ENCODE measurements around the gene SH3D21.

Gene SH3D21

DNA sequence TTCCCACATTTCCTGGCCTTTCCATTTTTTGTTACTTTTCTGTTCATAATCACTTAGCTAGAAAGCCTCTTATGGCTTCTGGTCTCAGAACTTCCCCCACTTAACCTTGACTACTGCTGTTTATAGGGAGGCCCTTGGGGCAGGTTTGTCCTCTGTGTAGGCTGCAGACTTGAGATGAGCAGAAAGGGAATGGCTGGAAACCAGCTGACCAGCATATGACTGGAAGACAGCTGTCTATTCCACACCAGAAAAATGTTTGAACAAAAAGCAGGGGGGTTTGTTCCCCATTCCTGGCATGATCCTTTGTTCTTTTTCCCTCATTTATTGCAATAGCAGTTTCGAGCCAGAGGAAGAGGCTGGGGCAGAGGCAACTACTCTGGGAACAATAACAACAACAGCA lies 4.9 kb upstream of the SH3D21 start:
- no peaks in the 10 kb centered on the region for H4K20me1 ChIP-seq (ENCODE audit: insufficient read depth, low read length)

DNA sequence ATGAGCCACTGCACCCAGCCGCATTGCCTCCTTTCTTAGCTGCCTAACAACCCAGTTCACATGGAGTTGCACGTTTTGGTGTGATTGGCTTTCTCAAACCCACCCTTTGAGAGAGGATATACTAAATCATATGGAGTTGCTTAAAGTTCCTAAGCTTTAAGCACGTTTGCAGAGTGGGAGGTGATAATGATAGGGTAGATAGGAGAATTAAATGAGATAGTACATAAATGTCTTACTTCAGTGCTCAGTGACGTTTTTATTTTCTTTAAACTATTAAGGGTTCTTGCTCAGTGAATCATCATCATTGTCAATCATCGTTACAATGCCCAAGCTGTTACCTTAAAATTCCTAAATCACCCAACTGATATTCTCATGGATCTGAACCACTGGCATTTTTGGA lies 2.9 kb upstream of the SH3D21 start:
- H2AFZ ChIP-seq (ENCODE audit: low read depth, low read length) = no peak overlapping the region
- peak overlapping the region; percentile 96; the same call in 1 of the 2 replicates for H3K4me2 ChIP-seq (ENCODE audit: low read length)
- H3K4me1 ChIP-seq (ENCODE audit: low read length) = peaks cover 67% of the 10 kb centered on the region
- no peaks in the 10 kb centered on the region for H3K9me3 ChIP-seq (ENCODE audit: insufficient read depth, low read length)
- peaks cover 23% of the 10 kb centered on the region for H3K79me2 ChIP-seq (ENCODE audit: low read length)
- peaks cover 6% of the 10 kb centered on the region; the same call in 1 of the 2 replicates for H4K20me1 ChIP-seq (ENCODE audit: insufficient read depth, low read length)
- no peaks in the 10 kb centered on the region for H3K27me3 ChIP-seq (ENCODE audit: low read depth, low read length)
- H3K9ac ChIP-seq (ENCODE audit: low read length) = peak overlapping the region; percentile 87; the same call in 1 of the 2 replicates
- TF ChIP-seq EZH2phosphoT487 (IDR thresholded peaks at IDR 0.05; ENCODE audit: low read depth) = no peak
- TF ChIP-seq, protein P1, sequence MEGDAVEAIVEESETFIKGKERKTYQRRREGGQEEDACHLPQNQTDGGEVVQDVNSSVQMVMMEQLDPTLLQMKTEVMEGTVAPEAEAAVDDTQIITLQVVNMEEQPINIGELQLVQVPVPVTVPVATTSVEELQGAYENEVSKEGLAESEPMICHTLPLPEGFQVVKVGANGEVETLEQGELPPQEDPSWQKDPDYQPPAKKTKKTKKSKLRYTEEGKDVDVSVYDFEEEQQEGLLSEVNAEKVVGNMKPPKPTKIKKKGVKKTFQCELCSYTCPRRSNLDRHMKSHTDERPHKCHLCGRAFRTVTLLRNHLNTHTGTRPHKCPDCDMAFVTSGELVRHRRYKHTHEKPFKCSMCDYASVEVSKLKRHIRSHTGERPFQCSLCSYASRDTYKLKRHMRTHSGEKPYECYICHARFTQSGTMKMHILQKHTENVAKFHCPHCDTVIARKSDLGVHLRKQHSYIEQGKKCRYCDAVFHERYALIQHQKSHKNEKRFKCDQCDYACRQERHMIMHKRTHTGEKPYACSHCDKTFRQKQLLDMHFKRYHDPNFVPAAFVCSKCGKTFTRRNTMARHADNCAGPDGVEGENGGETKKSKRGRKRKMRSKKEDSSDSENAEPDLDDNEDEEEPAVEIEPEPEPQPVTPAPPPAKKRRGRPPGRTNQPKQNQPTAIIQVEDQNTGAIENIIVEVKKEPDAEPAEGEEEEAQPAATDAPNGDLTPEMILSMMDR (IDR thresholded peaks at IDR 0.05; ENCODE audit: low read depth, low read length) = no peak
- H3K27ac ChIP-seq (ENCODE audit: low read length) = peak overlapping the region; percentile 100
- no peak overlapping the region for H3K4me3 ChIP-seq (ENCODE audit: low read length)
- peaks cover 23% of the 10 kb centered on the region for H3K36me3 ChIP-seq (replicated peaks; ENCODE audit: low read depth, low read length)

More for the DNA sequence above, 4.9 kb upstream of the SH3D21 start:
- Histone ChIP-seq H3K36me3 (replicated peaks; ENCODE audit: low read depth, low read length) (peaks cover 26% of the 10 kb centered on the region), H3K9me3 (ENCODE audit: insufficient read depth, low read length) (no peaks in the 10 kb centered on the region), H2AFZ (ENCODE audit: low read depth, low read length) (no peak overlapping the region), H3K4me1 (ENCODE audit: low read length) (peaks cover 61% of the 10 kb centered on the region), H3K4me3 (ENCODE audit: low read length) (no peak overlapping the region), H3K4me2 (ENCODE audit: low read length) (no peak overlapping the region), H3K27me3 (ENCODE audit: low read depth, low read length) (no peaks in the 10 kb centered on the region), H3K79me2 (ENCODE audit: low read length) (peaks cover 4% of the 10 kb centered on the region), H3K9ac (ENCODE audit: low read length) (no peak overlapping the region), H3K27ac (ENCODE audit: low read length) (peak overlapping the region; percentile 60; the same call in 1 of the 2 replicates)
- no peak for TF ChIP-seq EZH2phosphoT487 (IDR thresholded peaks at IDR 0.05; ENCODE audit: low read depth)
- TF ChIP-seq, protein P1 (IDR thresholded peaks at IDR 0.05; ENCODE audit: low read depth, low read length) = no peak

DNA sequence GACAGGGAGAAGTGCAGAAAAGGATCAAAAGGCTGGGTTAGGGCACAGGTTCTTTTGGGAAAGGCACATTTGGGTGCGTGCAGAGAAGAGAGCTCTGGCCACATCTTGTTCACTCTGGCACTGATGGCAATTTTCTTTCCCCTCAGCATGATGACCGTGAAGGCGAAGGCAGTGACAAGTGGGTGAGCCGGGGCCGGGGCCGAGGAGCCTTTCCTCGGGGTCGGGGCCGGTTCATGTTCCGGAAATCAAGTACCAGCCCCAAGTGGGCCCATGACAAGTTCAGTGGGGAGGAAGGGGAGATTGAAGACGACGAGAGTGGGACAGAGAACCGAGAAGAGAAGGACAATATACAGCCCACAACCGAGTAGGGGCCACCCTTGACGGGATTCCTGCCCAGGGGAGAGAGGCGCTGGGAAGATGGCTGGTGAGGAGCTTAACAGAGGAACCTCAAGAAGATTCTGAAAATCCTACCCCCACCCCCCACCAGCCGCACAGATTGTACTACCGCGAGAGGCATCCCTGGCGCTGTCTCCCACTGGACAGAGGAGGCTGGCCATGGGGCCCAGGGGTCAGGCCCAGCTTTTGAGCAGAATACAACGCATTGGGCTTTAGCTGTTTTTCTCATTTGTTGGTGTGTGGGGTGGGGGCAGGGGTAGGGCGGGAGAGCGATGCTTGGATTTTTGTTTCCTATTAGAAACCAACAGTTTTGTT lies 2.4 kb upstream of the SH3D21 start:
- Histone ChIP-seq H3K9me3 (ENCODE audit: insufficient read depth, low read length) (no peaks in the 10 kb centered on the region), H4K20me1 (ENCODE audit: insufficient read depth, low read length) (peaks cover 6% of the 10 kb centered on the region; the same call in 1 of the 2 replicates), H3K36me3 (replicated peaks; ENCODE audit: low read depth, low read length) (peaks cover 26% of the 10 kb centered on the region), H3K4me3 (ENCODE audit: low read length) (no peak overlapping the region), H2AFZ (ENCODE audit: low read depth, low read length) (no peak overlapping the region), H3K27me3 (ENCODE audit: low read depth, low read length) (no peaks in the 10 kb centered on the region), H3K4me1 (ENCODE audit: low read length) (peaks cover 67% of the 10 kb centered on the region), H3K4me2 (ENCODE audit: low read length) (peak overlapping the region; percentile 96), H3K27ac (ENCODE audit: low read length) (peak overlapping the region; percentile 100), H3K79me2 (ENCODE audit: low read length) (peaks cover 27% of the 10 kb centered on the region), H3K9ac (ENCODE audit: low read length) (peak overlapping the region; percentile 87; the same call in 1 of the 2 replicates)
- TF ChIP-seq EZH2phosphoT487 (IDR thresholded peaks at IDR 0.05; ENCODE audit: low read depth) = no peak
- TF ChIP-seq, protein P1 (IDR thresholded peaks at IDR 0.05; ENCODE audit: low read depth, low read length) = no peak

DNA sequence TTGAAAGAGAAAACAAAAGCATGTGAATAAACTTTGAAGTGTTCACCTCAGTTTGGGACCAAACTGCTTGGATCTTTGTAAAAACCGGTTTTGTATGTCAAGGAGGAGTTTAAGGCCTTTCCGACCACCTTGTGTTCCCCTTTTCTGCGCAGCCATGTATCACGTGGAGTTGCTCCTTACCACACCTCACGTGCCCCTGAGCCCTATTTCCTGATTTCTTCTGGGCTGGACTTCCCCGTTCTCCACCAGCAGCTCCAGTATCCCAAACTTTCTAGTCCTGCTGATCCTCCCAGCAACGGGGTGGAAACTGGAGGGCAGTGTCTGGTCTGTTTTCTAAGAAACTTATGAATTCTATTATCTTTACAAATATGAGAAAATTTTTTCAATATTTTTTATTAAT lies 1.6 kb upstream of the SH3D21 start:
- Histone ChIP-seq H3K9ac (ENCODE audit: low read length) (peak overlapping the region; percentile 87), H3K9me3 (ENCODE audit: insufficient read depth, low read length) (no peaks in the 10 kb centered on the region), H3K4me2 (ENCODE audit: low read length) (peak overlapping the region; percentile 96), H3K4me1 (ENCODE audit: low read length) (peaks cover 63% of the 10 kb centered on the region), H3K4me3 (ENCODE audit: low read length) (0 out of 2 replicates have a peak overlapping the region, but pooled peaks have one; percentile 6), H2AFZ (ENCODE audit: low read depth, low read length) (no peak overlapping the region), H3K27ac (ENCODE audit: low read length) (peak overlapping the region; percentile 100), H3K36me3 (replicated peaks; ENCODE audit: low read depth, low read length) (peaks cover 29% of the 10 kb centered on the region), H4K20me1 (ENCODE audit: insufficient read depth, low read length) (peaks cover 6% of the 10 kb centered on the region; the same call in 1 of the 2 replicates), H3K27me3 (ENCODE audit: low read depth, low read length) (no peaks in the 10 kb centered on the region), H3K79me2 (ENCODE audit: low read length) (peaks cover 30% of the 10 kb centered on the region)
- TF ChIP-seq, protein P1 (IDR thresholded peaks at IDR 0.05; ENCODE audit: low read depth, low read length) = no peak
- no peak for TF ChIP-seq EZH2phosphoT487 (IDR thresholded peaks at IDR 0.05; ENCODE audit: low read depth)

Measured in OCI-LY3 (cell line).